ENCODE data around the gene ZBTB37.

The ZBTB37 gene

GRCh38 chr1:173866413-173867115 is 1.6 kb upstream of the ZBTB37 start:
- no peak for DNase-seq (ENCODE audit: low read depth in 1 of 2, low spot score in 1 of 2)
- peak overlapping the region; percentile 60 for H3K4me3 ChIP-seq (replicated peaks; ENCODE audit: insufficient read depth, low read length)
- TF ChIP-seq REST (IDR thresholded peaks at IDR 0.05; ENCODE audit: insufficient replicate concordance, low read depth) (no peak), GABPA (IDR thresholded peaks at IDR 0.05; ENCODE audit: low read depth) (no peak), POLR2AphosphoS5 (IDR thresholded peaks at IDR 0.05; ENCODE audit: low read depth) (no peak), SPI1 (IDR thresholded peaks at IDR 0.05; ENCODE audit: borderline replicate concordance, low read depth) (no peak), CTCF (IDR thresholded peaks at IDR 0.05; ENCODE audit: insufficient read depth, low read length) (no peak)
- no peaks in the 10 kb centered on the region for H3K27me3 ChIP-seq (ENCODE audit: insufficient read depth, poor library complexity, severe bottlenecking)
- peak overlapping the region; percentile 93 for H3K27ac ChIP-seq (replicated peaks)

GRCh38 chr1:173867141-173867752 is 933 bp upstream of the ZBTB37 start:
- peak overlapping the region; percentile 93 for H3K27ac ChIP-seq (replicated peaks)
- H3K27me3 ChIP-seq (ENCODE audit: insufficient read depth, poor library complexity, severe bottlenecking), result no peaks in the 10 kb centered on the region
- TF ChIP-seq SPI1 (IDR thresholded peaks at IDR 0.05; ENCODE audit: borderline replicate concordance, low read depth) (no peak), REST (IDR thresholded peaks at IDR 0.05; ENCODE audit: insufficient replicate concordance, low read depth) (no peak), POLR2AphosphoS5 (IDR thresholded peaks at IDR 0.05; ENCODE audit: low read depth) (no peak; the same call in 1 of the 2 replicates), CTCF (IDR thresholded peaks at IDR 0.05; ENCODE audit: insufficient read depth, low read length) (no peak), GABPA (IDR thresholded peaks at IDR 0.05; ENCODE audit: low read depth) (no peak)
- DNase-seq (ENCODE audit: low read depth in 1 of 2, low spot score in 1 of 2), result no peak
- peak overlapping the region; percentile 60 for H3K4me3 ChIP-seq (replicated peaks; ENCODE audit: insufficient read depth, low read length)

DNA sequence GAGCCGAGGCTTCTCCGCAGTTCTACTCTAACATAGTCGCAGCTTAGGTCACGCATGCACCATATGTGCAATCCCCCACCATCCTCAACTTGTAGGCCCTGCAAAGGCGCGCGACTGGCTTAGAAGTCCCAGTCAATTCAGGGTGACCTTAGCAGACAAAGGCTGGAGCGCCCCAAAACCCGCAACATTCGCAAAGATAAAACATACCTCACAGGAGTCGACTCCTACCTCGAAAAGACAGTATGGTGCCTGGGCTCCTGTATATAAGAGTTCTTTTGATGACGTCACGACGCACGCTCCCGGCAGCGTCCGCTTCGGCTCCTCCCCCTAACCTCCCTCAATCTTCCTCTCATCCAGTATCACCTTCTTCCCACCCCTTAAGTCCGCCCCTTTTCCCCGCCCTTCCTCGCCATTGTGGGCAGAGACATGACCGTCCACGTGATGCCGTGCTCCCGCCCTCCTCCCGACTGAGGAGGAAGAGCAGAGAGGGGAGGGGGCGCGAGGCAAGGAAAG is 371 bp upstream of the ZBTB37 start, which contains the start of gene GAS5:
Gene GAS5, minus strand, starts transcription at position 237 of the 513 bp plus-strand sequence.
- H3K4me3 ChIP-seq (replicated peaks; ENCODE audit: insufficient read depth, low read length), result peak within 1 kb of the TSS; percentile 82
- H3K27me3 ChIP-seq (ENCODE audit: insufficient read depth, poor library complexity, severe bottlenecking), result no peaks in the 10 kb centered on the region
- DNase-seq (ENCODE audit: low read depth in 1 of 2, low spot score in 1 of 2), result peak; percentile 99 to 100
- TF ChIP-seq CTCF (IDR thresholded peaks at IDR 0.05; ENCODE audit: insufficient read depth, low read length), result no peak
- TF ChIP-seq POLR2AphosphoS5 (IDR thresholded peaks at IDR 0.05; ENCODE audit: low read depth), result peak; percentile 99
- TF ChIP-seq REST (IDR thresholded peaks at IDR 0.05; ENCODE audit: insufficient replicate concordance, low read depth), result peak; percentile 85
- peak within 1 kb of the TSS; percentile 93 for H3K27ac ChIP-seq (replicated peaks)

Measured in HL-60 (cell line).